Natural killer cell (primary cell): Measurements from ENCODE around the gene SLC18A3. TPM values are rescaled to one million over a fixed set of nuclear protein-coding genes. Genes with fewer than 3 reads are reported as not detected.

Experiments used
- ATAC-seq, 3 donors: fragments of 150-1000 bp in 2 of 3; fragments of 200-7000 bp in 1 of 3; cut with Tn5 transposase; 1 replicate in 1 of 3; 2 replicates in 2 of 3; pipeline ENCODE4 v1.10.0; 2021; ENCODE audit warnings: mild to moderate bottlenecking in 2 of 3, moderate library complexity in 2 of 3
- DNase-seq, 2 donors: peaks; one replicate each; pipeline versions ENCODE4 v3.0.0 to v3.0.0-alpha.2; 2013 to 2021; ENCODE audit warnings: mixed read lengths in 1 of 2
- H3K27ac ChIP-seq: one replicate; pipeline ENCODE4 v1.5.1; 2013; ENCODE audit warnings: mild to moderate bottlenecking, low read length
- H3K27me3 ChIP-seq: one replicate; pipeline ENCODE4 v1.6.1; 2013; ENCODE audit warnings: low read length; ENCODE audit not compliant: control insufficient read depth, insufficient read depth
- H3K36me3 ChIP-seq: one replicate; pipeline ENCODE4 v1.6.1; 2013; ENCODE audit warnings: low read length; ENCODE audit not compliant: control insufficient read depth, insufficient read depth
- H3K4me1 ChIP-seq: one replicate; pipeline ENCODE4 v1.6.1; 2013; ENCODE audit warnings: low read length; ENCODE audit not compliant: control insufficient read depth, insufficient read depth
- H3K4me3 ChIP-seq: one replicate; pipeline ENCODE4 v1.5.1; 2013; ENCODE audit warnings: low read length
- H3K9me3 ChIP-seq: one replicate; pipeline ENCODE4 v1.6.1; 2013; ENCODE audit warnings: low read length; ENCODE audit not compliant: control insufficient read depth, insufficient read depth
- H3K27ac Mint-ChIP-seq, 2 donors: one replicate each; pipeline ENCODE4 v1.8.0; 2022; ENCODE audit warnings: mild to moderate bottlenecking in 2 of 2, mixed read lengths in 2 of 2, moderate library complexity in 1 of 2
- H3K27me3 Mint-ChIP-seq, 2 donors: one replicate each; pipeline ENCODE4 v1.8.0; 2022; ENCODE audit warnings: low read depth in 2 of 2, mixed read lengths in 2 of 2
- H3K36me3 Mint-ChIP-seq: one replicate; pipeline ENCODE4 v1.8.0; 2022; ENCODE audit warnings: mixed read lengths
- H3K4me1 Mint-ChIP-seq, 2 donors: one replicate each; pipeline ENCODE4 v1.8.0; 2022; ENCODE audit warnings: mixed read lengths in 2 of 2
- H3K4me3 Mint-ChIP-seq: one replicate; pipeline ENCODE4 v1.8.0; 2022; ENCODE audit warnings: mild to moderate bottlenecking, moderate library complexity, mixed read lengths
- H3K9me3 Mint-ChIP-seq, 2 donors: one replicate each; pipeline ENCODE4 v1.8.0; 2022; ENCODE audit warnings: mixed read lengths in 2 of 2
- CTCF ChIP-seq: fragments of 200-600 bp; IDR thresholded peaks from one replicate; pipeline ENCODE4 v1.8.0; 2022; ENCODE audit warnings: antibody characterized with exemption
- WGBS: methylation state at CpG from one replicate; pipeline ENCODE4 v1.1.7; 2013; ENCODE audit warnings: missing lambda C conversion rate; ENCODE audit not compliant: insufficient coverage; 5-methylcytosine and 5-hydroxymethylcytosine counted together
- intact Hi-C: fragments of 100-400 bp; cut with micrococcal nuclease; formaldehyde crosslinking; loops from one replicate; pipeline ENCODE4 v1.14.2; 2022
- total RNA-seq, 4 donors: library from RNA; stranded (reverse); fragments of 120-200 nt in 1 of 4; gene quantifications; one replicate each; pipeline versions ENCODE4 v1.2.3 to v1.2.4, GENCODE V29; 2013 to 2022

Gene SLC18A3
- total RNA-seq, 3 donors from 2014 or later (not counting 1 experiment from before 2014, with no cell fraction given) = not detected

- H3K4me1 Mint-ChIP-seq = no peaks in the 10 kb centered on the region
- Histone ChIP-seq H3K27ac (no peak overlapping the region), H3K4me3 (no peak overlapping the region), H3K36me3 (no peaks in the 10 kb centered on the region), H3K27me3 (peaks cover 2% of the 10 kb centered on the region), H3K4me1 (no peaks in the 10 kb centered on the region), H3K9me3 (no peaks in the 10 kb centered on the region)
- DNase-seq (no peak), ATAC-seq (no peak)
- intact Hi-C loops = no loop called here
- no peaks in the 10 kb centered on the region for H3K36me3 Mint-ChIP-seq
- 95% methylated on average over 2 of the region's 3 CpGs for WGBS
- TF ChIP-seq CTCF = no peak
- no peak overlapping the region for H3K4me3 Mint-ChIP-seq
- no peaks in the 10 kb centered on the region for H3K9me3 Mint-ChIP-seq
- no peak overlapping the region for H3K27ac Mint-ChIP-seq
- H3K27me3 Mint-ChIP-seq = peaks cover 11 to 19% of the 10 kb centered on the region in 2 donors
Observed at GRCh38 chr10:49578392-49578791, 31.7 kb upstream of the SLC18A3 start.

DNA sequence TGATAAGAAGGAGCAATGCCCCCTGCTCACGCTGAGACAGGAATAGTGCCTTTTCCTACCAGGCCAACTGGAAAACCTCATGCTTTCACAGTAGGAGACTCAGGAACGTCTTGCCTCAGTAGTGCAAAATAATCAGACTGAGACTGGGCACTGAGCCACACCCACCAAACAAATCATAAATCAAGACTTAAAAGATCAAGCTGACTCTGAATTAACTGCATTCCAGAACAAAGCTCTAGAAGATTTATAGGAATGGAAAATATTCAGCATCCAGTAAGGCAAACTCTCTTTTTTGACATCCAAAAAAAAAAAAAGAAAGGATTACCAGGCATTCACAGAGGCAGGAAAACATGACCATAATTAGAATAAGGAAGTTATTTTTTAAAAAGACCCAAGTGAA is 30.5 kb upstream of the SLC18A3 start:
- Mint-ChIP-seq H3K27ac (no peak overlapping the region), H3K4me1 (no peaks in the 10 kb centered on the region), H3K9me3 (no peaks in the 10 kb centered on the region), H3K4me3 (no peak overlapping the region), H3K36me3 (no peaks in the 10 kb centered on the region), H3K27me3 (peaks cover 22% of the 10 kb centered on the region in 2 donors)
- Histone ChIP-seq H3K4me1 (no peaks in the 10 kb centered on the region), H3K27ac (no peak overlapping the region), H3K27me3 (peaks cover 2% of the 10 kb centered on the region), H3K36me3 (no peaks in the 10 kb centered on the region), H3K9me3 (no peaks in the 10 kb centered on the region), H3K4me3 (no peak overlapping the region)
- ATAC-seq (no peak), DNase-seq (no peak)
- WGBS = 52% methylated on average over 2 of the region's 2 CpGs
- no peak for TF ChIP-seq CTCF
- intact Hi-C loops = no loop called here

DNA sequence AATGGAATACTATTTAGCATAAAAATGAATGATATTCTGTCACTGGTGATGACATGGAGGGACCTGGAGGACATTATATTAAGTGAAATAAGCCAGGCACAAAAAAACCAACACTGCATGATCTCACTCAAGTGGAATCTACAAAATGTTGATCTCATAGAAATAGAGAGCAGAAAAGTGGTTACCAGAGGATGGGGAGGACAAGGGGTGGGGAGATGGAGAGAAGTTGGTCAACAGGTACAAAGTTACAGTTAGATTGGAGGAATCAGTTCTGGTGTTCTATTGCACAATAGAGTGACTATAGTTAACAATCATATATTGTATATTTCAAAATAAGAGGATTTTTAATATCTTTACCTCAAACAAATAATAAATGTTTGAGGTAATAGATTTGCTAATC is 24.7 kb upstream of the SLC18A3 start:
- ATAC-seq (no peak), DNase-seq (no peak)
- H3K4me1 ChIP-seq = no peaks in the 10 kb centered on the region
- H3K9me3 ChIP-seq = no peaks in the 10 kb centered on the region
- no peak overlapping the region for H3K27ac Mint-ChIP-seq
- H3K27me3 Mint-ChIP-seq = peaks cover 14 to 31% of the 10 kb centered on the region in 2 donors
- no peaks in the 10 kb centered on the region for H3K9me3 Mint-ChIP-seq
- no peak overlapping the region for H3K27ac ChIP-seq
- H3K4me3 Mint-ChIP-seq = no peak overlapping the region
- H3K4me3 ChIP-seq = no peak overlapping the region
- no peaks in the 10 kb centered on the region for H3K27me3 ChIP-seq
- no peak for TF ChIP-seq CTCF
- intact Hi-C loops = no loop called here
- no peaks in the 10 kb centered on the region for H3K36me3 ChIP-seq
- no peaks in the 10 kb centered on the region for H3K36me3 Mint-ChIP-seq
- no peaks in the 10 kb centered on the region for H3K4me1 Mint-ChIP-seq

DNA sequence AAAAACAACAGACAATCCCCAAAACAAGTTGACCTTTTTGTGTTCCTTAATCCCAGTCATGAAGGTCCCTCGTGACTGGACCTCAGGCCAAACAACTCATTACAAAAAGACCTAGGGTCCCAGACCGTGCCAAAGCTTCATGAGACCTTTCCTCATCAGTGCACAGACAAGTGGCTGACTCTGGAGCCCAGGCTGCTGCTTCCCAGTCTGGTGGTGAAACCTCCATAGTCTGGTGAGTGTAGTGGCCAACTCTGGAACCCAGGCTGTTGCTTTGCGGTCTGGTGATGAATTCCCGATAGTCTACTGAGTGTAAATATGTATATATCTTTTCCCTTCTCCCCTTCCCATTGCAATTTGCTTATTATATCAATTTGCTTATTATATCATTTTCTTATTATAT is 22.1 kb upstream of the SLC18A3 start:
- Mint-ChIP-seq H3K4me3 (no peak overlapping the region), H3K4me1 (peaks cover 1 to 2% of the 10 kb centered on the region in 2 donors)
- intact Hi-C loops = no loop called here

More for the DNA sequence above, 22.1 kb upstream of the SLC18A3 start:
- Mint-ChIP-seq H3K27me3 (peaks cover 22 to 43% of the 10 kb centered on the region in 2 donors), H3K36me3 (no peaks in the 10 kb centered on the region), H3K9me3 (no peaks in the 10 kb centered on the region), H3K27ac (no peak overlapping the region)
- Histone ChIP-seq H3K27ac (no peak overlapping the region), H3K36me3 (no peaks in the 10 kb centered on the region), H3K4me3 (no peak overlapping the region), H3K27me3 (peaks cover 3% of the 10 kb centered on the region), H3K9me3 (no peaks in the 10 kb centered on the region), H3K4me1 (no peaks in the 10 kb centered on the region)
- WGBS = 86% methylated on average over 2 of the region's 4 CpGs
- no peak for TF ChIP-seq CTCF
- DNase-seq (no peak), ATAC-seq (no peak)
